Right lung (tissue), 5 donors: ENCODE measurements around the gene MECP2. TPM values are rescaled to one million over a fixed set of nuclear protein-coding genes. Genes with fewer than 3 reads are reported as not detected.

Experiments used
- DNase-seq, 2 donors: peaks; one replicate each; pipeline ENCODE4 v3.0.0-alpha.2; 2013
- polyA plus RNA-seq, 5 donors: library from polyadenylated mRNA; unstranded; fragments of 120-200 nt; gene quantifications; one replicate each; pipeline versions ENCODE4 v1.2.1 to v1.2.3, GENCODE V29; 2013; ENCODE audit warnings: inconsistent platforms in 1 of 5, low replicate concordance in 1 of 5; ENCODE audit not compliant: insufficient read length in 5 of 5, insufficient read depth in 1 of 5

Gene MECP2
- polyA plus RNA-seq, 5 donors = 24.2 to 32.5 (median 32.3) TPM

DNA sequence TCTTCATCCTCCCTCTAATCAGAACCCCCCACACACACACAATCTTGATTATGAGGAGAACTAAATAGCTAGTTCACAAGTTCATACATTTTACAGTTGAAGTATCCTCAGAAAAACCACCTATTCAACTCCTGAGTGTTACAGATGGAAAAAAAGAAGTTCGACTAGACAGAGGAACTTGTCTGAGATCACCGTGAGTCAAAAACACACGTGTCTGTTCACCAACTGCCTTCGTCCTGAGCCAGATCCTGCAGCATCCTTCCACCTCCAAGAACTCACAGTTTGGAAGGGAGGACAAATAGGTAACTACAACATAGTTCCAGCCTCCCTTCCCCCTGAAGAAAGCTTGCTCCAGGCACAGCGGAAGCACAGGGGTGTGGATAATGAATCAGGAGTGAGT, 58.9 kb downstream of the MECP2 start:
- DNase-seq = no peak

DNA sequence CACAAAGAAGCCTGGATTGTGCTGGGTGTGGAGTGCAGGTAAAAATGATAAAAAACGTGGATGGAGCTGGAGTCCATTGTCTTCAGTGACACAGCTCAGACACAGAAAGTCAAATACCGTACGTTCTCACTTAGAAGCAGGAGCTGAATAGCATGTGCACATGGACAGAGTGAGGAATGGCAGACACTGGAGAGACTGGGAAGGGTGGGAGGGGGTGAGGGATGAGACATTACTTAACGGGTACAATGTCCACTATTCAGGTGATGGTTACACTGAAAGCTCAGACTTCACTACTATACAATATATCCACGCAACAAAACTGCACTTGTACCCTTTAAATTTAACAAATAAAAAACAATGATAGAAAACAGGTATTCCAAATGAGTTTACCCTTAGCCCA, 59.8 kb downstream of the MECP2 start:
- no peak for DNase-seq

GRCh38 chrX:154036513-154036912, 61.0 kb downstream of the MECP2 start:
- DNase-seq = no peak

- no peak for DNase-seq
Observed at GRCh38 chrX:154033848-154034247, 63.7 kb downstream of the MECP2 start.

DNA sequence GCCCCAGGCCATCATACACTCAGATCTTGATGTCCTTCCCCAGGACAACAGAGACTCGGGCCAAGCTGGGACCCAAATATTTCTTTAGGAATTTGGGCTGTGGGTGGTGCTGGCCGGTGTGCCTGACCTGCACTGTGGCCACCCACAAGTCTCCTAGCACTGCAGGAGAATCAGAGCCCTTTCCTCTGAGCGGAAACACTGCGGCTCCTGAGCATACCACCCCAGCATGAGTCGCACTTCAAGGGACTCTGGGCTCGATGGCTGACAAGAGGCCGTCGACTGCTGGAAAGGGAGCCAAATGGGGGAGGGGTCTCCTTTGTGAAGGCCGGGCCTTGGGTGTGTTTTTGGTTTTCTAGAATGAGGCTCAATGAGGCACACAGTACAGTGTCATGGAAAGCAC, 64.9 kb downstream of the MECP2 start:
- no peak for DNase-seq

- DNase-seq = no peak
Observed at GRCh38 chrX:154032160-154032559, 65.4 kb downstream of the MECP2 start.

GRCh38 chrX:154030715-154031305, 66.7 kb downstream of the MECP2 start:
- DNase-seq = no peak

DNA sequence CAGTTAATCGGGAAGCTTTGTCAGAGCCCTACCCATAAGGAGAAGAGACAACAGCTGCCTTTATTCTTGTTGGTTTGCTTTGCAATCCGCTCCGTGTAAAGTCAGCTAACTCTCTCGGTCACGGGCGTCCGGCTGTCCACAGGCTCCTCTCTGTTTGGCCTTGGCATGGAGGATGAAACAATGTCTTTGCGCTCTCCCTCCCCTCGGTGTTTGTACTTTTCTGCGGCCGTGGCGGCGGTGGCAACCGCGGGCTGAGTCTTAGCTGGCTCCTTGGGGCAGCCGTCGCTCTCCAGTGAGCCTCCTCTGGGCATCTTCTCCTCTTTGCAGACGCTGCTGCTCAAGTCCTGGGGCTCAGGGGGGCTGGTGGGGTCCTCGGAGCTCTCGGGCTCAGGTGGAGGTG, 67.3 kb downstream of the MECP2 start:
- no peak for DNase-seq

DNA sequence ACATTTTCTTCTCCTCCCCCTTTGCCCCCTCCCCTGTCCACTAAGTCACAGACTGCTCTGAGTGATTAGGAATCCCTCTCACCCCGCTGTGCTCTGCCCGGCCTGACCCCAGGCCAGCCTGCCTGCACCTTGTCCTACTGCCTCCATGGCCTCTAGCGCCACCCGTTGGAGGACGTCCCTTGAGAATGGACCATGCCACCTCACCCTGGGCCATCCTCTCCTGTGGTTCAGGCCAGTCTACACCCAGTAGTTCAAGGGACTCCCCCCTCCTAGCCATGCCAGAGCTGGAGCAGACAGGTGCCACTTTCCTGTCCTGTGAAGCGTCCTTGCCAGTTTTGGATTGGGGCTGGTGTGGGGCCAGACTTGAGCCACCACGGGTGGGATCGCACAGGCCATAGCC, 68.1 kb downstream of the MECP2 start:
- no peak for DNase-seq

- no peak for DNase-seq
Observed at GRCh38 chrX:154028502-154029184, 68.9 kb downstream of the MECP2 start.

DNA sequence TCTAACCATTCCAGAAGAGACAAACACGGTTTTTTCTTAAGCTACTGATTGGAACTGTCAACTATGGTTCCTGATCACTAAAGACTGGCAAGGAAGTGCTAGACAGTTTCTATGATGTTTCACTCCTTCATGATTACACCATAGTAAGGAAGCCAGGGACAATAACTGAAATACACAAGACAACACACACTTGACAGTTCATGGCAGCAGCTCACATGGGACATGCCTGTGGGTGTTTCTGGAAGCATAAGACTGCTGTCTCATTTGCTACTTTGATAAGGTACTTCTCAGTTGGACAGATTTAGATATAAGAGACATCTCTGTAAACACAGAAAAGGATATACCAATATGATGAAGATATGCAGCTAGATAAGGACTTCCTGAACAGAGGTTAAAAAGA, 69.5 kb downstream of the MECP2 start:
- DNase-seq = no peak

DNA sequence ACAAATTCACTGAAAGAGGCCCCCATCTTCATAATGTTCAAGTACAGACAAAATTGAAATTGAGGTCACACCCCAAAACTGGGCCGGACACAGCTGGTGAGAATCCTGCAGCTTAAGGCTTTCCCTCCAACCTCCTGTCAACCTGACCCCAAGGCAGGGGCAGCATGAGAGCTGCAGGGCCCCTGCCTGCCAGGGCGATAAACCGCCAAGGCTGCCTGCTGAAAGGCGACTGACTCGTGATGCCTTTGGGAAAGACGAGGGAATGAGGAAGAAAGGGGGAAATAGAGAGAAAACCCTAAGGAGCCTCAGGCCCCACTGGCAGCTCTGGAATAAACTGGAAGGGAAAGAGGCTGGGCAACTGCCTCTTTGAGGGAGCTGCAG, 70.5 kb downstream of the MECP2 start:
- DNase-seq = no peak

GRCh38 chrX:154026136-154027021, 71.1 kb downstream of the MECP2 start:
- no peak for DNase-seq

- no peak for DNase-seq
Observed at GRCh38 chrX:154025230-154025629, 72.3 kb downstream of the MECP2 start.

DNA sequence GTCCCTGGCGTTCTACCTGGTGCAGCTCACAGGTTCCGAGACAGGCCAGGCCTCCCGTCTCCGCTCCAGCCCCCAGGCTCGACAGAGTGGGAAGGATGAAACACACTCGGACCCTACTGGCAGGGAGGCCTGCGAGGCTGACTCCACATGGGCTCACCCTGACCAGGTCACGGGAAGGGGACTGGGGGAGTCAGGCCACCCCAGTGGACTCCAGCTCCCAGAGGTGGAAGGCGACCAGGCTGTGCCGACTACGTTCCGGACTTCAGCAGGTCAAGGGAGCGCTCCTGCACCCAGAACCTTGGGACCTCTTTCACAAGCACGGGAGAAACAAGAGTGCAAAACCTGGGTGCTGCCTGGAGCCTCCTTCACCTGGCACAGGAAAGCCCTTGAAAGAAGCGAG, 73.2 kb downstream of the MECP2 start:
- DNase-seq = no peak

- DNase-seq = no peak
Observed at GRCh38 chrX:154023276-154024000, 74.1 kb downstream of the MECP2 start.

DNA sequence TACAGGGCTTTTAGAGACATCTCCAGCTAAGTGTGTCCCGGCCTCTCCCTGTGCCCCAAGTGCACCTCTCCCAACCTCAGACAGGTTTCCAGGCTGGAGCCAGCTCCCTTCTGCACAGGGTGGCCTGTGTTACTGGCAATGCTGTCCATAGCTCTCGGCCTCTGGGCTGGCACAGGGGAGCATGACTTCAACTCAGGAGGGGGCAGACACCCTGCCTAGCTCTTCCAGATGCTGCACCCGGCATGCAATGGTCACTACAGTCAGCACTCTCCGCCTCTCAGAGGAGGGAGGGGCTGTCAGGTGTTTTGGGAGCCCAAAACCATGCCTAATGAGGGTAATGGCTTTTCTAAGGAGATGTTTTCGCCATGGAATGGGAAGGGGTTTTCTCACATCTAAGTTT, 75.4 kb downstream of the MECP2 start:
- no peak for DNase-seq

- DNase-seq = no peak
Observed at GRCh38 chrX:154021131-154021611, 76.3 kb downstream of the MECP2 start.

- DNase-seq = no peak
Observed at GRCh38 chrX:154020536-154021115, 76.9 kb downstream of the MECP2 start.

GRCh38 chrX:154019633-154020528, 77.6 kb downstream of the MECP2 start, which contains the start of gene IRAK1:
TSS of gene IRAK1 (minus strand) at chrX:154019902. CDS start at chrX:154019812, 90 bp downstream.
- peak in 1 of 2 donors; percentile 34 for DNase-seq
